Epidermal melanocyte (primary cell): ENCODE data around the gene PKMYT1.

Experiments used
- DNase-seq: peaks from one replicate; pipeline ENCODE4 v3.0.0; 2011; ENCODE audit warnings: low spot score; ENCODE audit not compliant: insufficient read length

The PKMYT1 gene

GRCh38 chr16:3000540-3000939 is 20.3 kb upstream of the PKMYT1 start:
- DNase-seq, result no peak

GRCh38 chr16:2999929-3000328 is 19.7 kb upstream of the PKMYT1 start:
- no peak for DNase-seq

DNA sequence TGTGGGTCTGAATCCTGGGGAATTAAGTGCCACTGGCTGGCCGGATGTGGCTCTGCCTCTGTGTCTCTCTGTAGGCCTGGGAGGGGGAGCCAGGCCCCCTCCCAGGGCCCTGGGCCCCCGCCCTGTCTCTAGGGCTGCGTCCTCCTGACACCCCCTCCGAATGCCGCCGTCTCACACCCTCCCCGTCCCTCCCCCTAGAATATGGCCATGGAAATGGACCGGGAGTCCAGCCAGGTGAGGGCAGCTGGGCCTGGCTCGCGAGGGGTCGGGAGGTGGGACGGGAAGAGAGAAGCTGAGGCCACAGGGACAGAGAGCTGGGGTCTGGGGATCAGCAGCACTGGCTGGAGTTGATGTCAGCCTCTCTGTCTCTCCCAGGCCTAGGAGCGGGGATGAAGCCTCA is 16.1 kb upstream of the PKMYT1 start:
- no peak for DNase-seq

DNA sequence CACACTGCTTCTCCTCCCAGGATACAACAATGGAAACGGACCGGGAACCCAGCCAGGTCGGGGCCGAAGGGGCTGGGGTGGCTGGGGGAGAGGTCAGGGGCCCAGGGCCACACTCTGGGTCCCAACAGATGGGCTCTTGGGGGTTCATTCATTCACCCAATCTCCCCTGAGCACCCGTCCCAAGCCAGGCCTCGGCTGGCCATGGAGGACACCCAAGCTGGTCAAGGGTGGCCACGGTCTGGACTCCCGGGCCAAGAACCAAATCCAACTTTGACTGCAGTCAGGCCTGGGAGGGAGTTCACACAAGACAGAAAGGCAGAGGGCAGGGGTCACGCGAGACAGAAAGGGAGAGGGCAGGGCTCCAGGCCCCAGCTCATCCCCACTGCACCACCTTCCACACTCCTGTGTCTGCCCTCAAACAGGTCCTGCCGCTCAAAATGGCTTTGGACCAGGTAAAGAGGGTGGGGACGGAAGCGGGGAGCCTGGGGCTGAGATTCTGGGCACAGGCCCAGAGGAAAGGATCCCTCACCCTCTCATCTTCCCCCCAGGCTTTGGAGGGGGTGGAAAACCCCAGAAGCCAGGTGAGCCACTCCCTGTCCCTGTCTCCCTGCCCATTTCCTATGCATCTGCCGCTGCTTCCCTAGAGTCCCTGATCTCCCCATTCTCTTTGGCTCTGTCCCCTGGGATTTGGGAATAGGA is 12.3 kb upstream of the PKMYT1 start:
- DNase-seq, result no peak

- DNase-seq, result no peak
These were observed 11.5 kb upstream of the PKMYT1 start for GRCh38 chr16:2991566-2992261.

GRCh38 chr16:2990891-2991290 is 10.6 kb upstream of the PKMYT1 start:
- no peak for DNase-seq

- DNase-seq, result no peak
These were observed 8.4 kb upstream of the PKMYT1 start for GRCh38 chr16:2988590-2989099.

GRCh38 chr16:2987833-2988232 is 7.6 kb upstream of the PKMYT1 start:
- DNase-seq, result no peak

DNA sequence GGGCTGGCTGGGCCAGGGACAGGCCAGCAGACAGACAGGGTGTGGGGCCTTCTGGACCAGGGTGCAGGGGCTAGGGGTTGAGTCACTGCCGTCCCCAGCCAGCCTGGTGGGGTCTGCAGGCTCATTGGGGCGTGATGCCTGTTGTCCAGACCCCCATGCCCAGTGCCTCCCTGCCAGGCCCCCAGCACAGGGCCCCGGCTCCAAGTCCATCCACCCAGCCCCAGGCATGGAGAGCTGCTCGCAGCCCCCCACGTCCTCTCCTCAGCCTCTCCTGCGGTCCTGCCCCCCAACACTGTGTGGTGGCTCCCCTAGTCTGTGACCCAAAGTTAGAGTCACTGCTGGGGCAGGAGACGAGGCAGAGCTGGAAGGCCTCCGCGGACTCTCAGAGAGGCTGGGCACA is 7.0 kb upstream of the PKMYT1 start:
- DNase-seq, result no peak

DNA sequence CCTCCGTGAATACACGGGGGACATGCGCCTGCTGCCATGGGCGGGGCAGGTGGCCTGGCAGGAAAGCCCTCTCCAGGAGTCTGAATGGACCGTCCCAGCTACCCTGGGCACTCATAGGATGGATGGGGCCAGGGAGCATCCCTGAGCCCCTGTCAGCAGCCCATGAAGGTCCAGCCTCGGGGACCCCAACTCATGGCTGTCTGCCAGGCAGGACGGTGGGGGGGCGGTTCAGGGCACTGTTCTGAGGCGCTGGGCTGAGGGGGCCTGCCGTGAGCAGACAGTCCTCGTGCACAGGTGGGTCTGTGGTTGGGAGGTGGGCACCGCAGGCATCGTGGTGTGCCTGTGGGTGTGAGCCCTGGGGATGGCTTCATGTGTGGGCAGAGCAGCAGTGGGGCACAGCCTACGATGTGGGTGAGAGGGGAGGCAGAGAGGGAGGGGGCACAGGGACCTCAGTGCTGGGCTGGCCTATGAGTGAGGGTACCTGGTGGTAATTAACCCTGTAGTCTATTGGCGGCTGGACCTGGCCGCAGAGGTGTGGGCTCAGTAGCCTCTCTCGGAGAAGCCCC is 6.5 kb upstream of the PKMYT1 start:
- DNase-seq, result no peak

DNA sequence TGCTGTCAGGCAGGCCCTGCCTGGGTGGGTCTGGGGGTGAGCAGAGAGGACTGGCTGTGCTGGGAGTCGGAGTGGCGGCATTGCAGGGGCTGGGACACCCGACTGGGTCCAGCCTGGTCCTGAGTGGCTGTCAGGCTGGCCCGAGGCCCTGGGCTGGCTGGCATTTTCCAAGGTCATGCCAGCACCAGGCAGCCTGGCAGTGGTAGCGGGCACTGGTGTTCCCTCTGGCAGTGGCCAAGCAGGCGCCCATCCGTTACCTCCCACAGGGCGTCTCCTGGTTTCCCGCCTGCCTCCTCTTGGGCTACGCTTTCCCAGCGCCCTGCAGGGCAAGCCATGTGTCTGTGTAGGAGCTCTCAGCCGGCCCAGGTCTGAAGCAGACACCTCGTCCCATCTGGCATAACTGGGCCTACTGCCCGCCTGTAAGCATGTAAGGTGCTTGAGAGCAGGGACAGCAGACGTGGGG is 5.7 kb upstream of the PKMYT1 start:
- no peak for DNase-seq

DNA sequence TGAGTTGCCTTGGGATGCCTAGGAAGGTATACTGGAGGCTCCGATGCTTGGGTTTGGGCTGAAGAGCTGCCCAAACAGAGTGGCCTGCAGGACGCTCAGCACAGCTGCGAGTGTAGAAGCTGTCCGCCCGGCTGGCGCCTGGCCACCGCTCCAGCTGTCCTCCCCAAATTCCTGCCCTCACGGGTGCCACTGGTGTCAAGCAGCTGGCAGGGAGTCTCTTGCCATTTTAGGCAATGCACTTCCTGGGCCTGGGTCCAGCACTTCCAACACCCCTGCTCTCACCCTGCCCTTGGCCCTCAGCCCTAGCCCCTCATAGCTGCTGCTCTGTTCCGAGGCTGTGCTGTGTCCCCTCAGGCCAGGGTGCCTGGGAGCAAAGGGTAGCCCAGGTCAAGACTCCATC is 5.2 kb upstream of the PKMYT1 start:
- DNase-seq, result no peak

DNA sequence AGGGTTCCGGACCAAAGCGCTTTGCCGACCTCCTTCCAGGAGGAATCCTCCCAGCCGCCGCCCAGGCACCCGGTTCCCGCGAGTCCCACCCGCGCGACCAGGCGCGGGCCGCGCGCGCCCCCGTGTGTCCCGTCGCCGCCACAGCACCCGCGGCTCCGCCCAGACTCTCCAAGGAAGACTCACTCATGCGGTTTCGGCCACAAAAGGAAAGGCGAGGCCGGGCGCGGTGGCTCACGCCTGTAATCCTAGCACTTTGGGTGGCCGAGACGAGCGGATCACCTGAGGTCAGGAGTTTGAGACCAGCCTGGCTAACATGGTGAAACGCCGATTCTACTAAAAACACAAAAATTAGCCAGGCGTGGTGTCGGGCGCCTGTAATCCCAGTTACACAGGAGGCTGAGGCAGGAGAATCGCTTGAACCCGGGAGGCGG is 3.5 kb upstream of the PKMYT1 start:
- peak; percentile 98 for DNase-seq

GRCh38 chr16:2982402-2982801 is 2.2 kb upstream of the PKMYT1 start:
- DNase-seq, result no peak

- no peak for DNase-seq
These were observed 1.6 kb upstream of the PKMYT1 start for GRCh38 chr16:2981899-2982250.

GRCh38 chr16:2981177-2981898 is 1.1 kb upstream of the PKMYT1 start:
- no peak for DNase-seq

DNA sequence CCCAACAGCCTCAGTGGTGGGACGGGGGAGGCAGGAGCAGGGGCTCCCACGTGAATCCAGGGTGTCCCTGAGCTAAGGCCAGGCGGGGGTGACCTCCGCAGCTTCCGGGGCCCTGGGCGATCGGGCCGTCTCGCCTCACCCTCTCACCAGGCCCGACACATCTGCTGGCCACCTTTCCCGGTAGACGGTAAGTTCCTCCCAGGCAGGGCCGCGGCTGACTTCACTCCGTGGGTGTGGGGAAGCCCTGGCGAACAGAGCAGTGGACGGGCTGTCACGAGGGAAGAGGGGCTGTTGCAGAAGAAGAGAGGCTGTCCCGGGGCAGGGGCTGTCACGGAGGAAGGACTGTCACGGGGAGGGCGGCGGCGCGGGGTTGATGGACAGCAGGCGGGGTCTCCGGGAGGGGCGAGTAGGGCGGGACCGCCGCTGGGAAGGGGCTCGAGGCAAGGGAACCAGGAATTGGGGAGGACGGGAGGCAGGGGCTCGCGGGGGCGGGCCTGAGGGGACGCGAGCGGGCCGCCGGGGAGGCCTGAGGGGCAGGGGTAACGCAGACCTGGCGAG is 498 bp downstream of the PKMYT1 start:
- DNase-seq, result no peak

- no peak for DNase-seq
These were observed 2.8 kb downstream of the PKMYT1 start for GRCh38 chr16:2977440-2977839.

GRCh38 chr16:2976673-2977072 is 3.6 kb downstream of the PKMYT1 start:
- DNase-seq, result no peak

GRCh38 chr16:2976201-2976600 is 4.0 kb downstream of the PKMYT1 start:
- DNase-seq, result no peak

DNA sequence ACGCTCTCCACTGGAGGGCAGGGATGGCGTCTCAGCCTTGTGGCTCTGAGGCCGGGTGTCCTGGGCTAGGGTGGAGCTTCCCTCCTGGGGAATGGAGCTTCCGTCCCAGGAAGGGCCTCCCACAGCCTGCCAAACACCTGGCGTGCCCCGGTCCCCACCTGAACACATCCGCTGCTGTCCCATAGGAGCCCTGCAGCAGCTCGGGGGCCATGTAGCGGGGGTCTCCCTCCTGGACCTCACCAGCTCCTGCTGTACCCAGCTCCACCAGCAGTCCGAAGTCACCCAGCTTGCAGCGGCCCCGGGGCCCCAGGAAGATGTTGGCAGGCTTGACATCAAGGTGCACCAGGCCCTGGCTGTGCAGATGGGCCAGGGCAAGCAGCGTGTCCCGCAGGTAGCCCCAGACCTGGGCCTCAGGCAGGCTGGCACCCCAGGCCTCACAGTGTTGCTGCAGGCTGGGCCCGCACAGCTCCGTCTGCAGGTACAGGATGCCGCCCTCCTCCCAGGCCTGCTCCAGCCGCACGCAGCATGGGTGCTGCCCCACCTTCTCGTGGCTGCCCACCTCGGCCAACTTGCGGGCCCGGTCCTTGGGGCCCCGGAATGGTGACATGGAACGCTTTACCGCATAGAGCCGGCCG is 5.0 kb downstream of the PKMYT1 start:
- DNase-seq, result no peak
